Breast epithelium (tissue), 4 donors: Measurements from ENCODE around the gene SPTBN5. TPM values are rescaled to one million over a fixed set of nuclear protein-coding genes. Genes with fewer than 3 reads are reported as not detected.
A peak's percentile ranks its signal among the peaks of the same experiment; 100 is the strongest.

Source experiments
- DNase-seq, 2 donors: peaks; one replicate each; pipeline ENCODE4 v3.0.0-alpha.2; 2019; ENCODE audit warnings: low spot score in 2 of 2
- H3K27ac ChIP-seq, 2 donors: fragments of 200-600 bp; sonication (generic) in 1 of 2; one replicate each; pipeline ENCODE4 v1.5.1; 2016 to 2019; ENCODE audit warnings: mild to moderate bottlenecking in 1 of 2
- H3K27me3 ChIP-seq, 2 donors: fragments of 200-600 bp; sonication (generic) in 1 of 2; one replicate each; pipeline versions ENCODE4 v1.5.1 to v1.6.0; 2017 to 2019; ENCODE audit warnings: control low read depth in 1 of 2, mild to moderate bottlenecking in 1 of 2
- H3K36me3 ChIP-seq: fragments of 200-600 bp; one replicate; pipeline ENCODE4 v1.5.1; 2019
- H3K4me1 ChIP-seq, 2 donors: fragments of 200-600 bp; sonication (generic); one replicate each; pipeline ENCODE4 v1.5.1; 2016 to 2019; ENCODE audit warnings: control low read depth in 1 of 2
- H3K4me3 ChIP-seq, 3 donors: fragments of 200-600 bp; sonication (generic); 1 replicate in 2 of 3; 2 replicates in 1 of 3; pipeline ENCODE4 v1.5.1; 2016 to 2019; ENCODE audit warnings: mild to moderate bottlenecking in 3 of 3, moderate library complexity in 2 of 3
- H3K9me3 ChIP-seq, 2 donors: fragments of 200-600 bp; sonication (generic) in 1 of 2; one replicate each; pipeline ENCODE4 v1.5.1; 2016 to 2019; ENCODE audit warnings: control low read depth in 1 of 2
- POLR2A ChIP-seq: fragments of 450-650 bp; IDR thresholded peaks from one replicate; pipeline ENCODE4 v1.6.1; 2016; ENCODE audit warnings: antibody characterized with exemption, mild to moderate bottlenecking, moderate library complexity
- POLR2AphosphoS5 ChIP-seq, 3 donors: sonication (generic); formaldehyde crosslinking; IDR thresholded peaks; one replicate each; pipeline ENCODE4 v1.6.1; 2017; ENCODE audit warnings: antibody characterized with exemption in 3 of 3
- intact Hi-C: fragments of 100-400 bp; cut with DNase I; formaldehyde crosslinking; loops from one replicate; pipeline ENCODE4 v1.15.1; 2023; ENCODE audit warnings: low total_unique reads
- total RNA-seq, 3 donors: library from RNA; depleted of rRNA; stranded (reverse); fragments of >200 nt; gene quantifications; one replicate each; pipeline ENCODE4 v1.1.0, GENCODE V29; 2016
- TF ChIP-seq, protein P1 (sequence below), 3 donors: fragments of 450-650 bp; IDR thresholded peaks; one replicate each; pipeline ENCODE4 v1.5.1; 2016 to 2017; ENCODE audit warnings: antibody characterized with exemption in 3 of 3, mild to moderate bottlenecking in 3 of 3, moderate library complexity in 3 of 3

Gene SPTBN5
- total RNA-seq, 3 donors from 2014 or later = 0.16 to 2.3 (median 2.0) TPM

DNA sequence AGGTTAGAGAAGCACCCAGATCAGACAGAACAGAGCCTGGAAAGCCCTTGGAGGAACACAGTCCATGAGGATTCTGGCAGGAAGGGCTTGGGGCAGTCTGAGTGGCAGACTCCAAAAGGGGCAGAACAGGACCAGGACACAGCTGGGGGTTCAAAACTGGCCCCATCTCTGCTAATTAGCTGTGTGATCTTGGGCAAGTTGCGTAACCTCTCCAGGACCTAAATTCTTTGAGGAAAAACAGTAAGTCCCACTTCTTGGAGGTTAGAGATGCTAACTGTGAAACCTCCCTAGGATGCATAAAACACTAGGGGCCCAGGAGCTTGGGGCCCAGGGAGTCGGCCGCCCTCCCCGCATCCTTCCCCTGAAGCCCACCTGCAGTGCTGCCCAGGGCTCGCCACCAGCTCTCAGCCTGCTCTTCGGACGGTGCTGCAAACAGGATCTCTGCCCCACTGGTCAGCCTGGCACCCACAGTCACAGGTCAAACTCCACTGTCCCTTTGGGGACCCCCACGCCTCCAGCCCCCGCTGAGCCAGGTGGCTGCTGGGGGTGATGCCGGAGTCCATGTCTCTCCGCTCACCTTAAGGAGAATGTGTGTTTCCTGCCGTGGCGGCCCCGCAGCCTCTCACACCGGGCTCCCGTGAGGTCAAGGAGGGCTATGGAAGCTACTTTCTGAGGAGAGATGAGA, 43.2 kb downstream of the SPTBN5 start:
- DNase-seq = no peak
- Histone ChIP-seq H3K36me3 (peaks cover 15% of the 10 kb centered on the region), H3K4me1 (peaks cover 0 to 8% of the 10 kb centered on the region in 2 donors), H3K27ac (peak overlapping the region; percentile 48 to 69), H3K4me3 (no peak overlapping the region), H3K9me3 (no peaks in the 10 kb centered on the region), H3K27me3 (no peaks in the 10 kb centered on the region)
- intact Hi-C loops = no loop called here
- TF ChIP-seq, protein P1, sequence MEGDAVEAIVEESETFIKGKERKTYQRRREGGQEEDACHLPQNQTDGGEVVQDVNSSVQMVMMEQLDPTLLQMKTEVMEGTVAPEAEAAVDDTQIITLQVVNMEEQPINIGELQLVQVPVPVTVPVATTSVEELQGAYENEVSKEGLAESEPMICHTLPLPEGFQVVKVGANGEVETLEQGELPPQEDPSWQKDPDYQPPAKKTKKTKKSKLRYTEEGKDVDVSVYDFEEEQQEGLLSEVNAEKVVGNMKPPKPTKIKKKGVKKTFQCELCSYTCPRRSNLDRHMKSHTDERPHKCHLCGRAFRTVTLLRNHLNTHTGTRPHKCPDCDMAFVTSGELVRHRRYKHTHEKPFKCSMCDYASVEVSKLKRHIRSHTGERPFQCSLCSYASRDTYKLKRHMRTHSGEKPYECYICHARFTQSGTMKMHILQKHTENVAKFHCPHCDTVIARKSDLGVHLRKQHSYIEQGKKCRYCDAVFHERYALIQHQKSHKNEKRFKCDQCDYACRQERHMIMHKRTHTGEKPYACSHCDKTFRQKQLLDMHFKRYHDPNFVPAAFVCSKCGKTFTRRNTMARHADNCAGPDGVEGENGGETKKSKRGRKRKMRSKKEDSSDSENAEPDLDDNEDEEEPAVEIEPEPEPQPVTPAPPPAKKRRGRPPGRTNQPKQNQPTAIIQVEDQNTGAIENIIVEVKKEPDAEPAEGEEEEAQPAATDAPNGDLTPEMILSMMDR (IDR thresholded peaks at IDR 0.05) = no peak
- TF ChIP-seq POLR2A (no peak), POLR2AphosphoS5 (IDR thresholded peaks at IDR 0.05) (no peak)

DNA sequence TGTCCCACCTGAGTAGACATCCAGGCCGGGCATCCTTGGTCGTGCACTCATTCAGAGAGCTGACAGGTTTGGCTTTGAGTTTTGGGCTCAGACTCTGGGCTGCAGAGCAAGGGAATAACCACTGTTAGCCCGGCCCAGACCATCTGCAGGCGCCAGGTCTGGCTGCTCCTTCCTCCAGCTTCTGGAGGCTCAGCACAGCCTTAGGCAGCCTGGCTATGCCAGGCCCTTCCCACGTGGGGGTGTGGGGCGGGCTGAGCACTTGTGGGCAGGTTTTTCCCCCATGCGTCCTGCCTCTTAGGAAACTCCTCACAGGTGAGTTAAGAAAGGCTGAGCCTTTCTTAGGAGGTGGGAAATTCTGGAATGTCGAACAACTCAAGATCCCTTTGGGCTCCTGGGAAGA, 44.0 kb downstream of the SPTBN5 start:
- intact Hi-C loops = no loop called here
- H3K27ac ChIP-seq = peak overlapping the region; percentile 48 to 69

DNA sequence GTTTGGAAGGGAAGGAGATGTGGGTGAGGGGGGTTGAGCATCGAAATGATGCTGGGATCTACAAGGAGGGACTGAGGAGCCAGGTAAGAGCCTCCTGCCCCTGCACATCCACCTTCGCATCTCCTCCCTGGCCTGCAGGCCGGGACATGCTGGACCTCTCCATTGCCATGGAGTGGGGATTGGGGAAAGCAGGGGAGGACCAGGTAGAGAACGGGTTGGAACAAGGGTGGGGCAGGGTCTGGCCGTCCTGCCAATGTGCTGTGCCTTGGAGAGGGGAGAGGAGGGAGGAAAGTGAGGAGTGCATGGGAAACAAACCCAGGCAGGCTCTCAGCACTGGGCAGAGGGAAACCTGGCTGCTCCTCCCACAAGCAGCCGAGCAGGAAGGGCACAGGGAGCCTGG, 44.6 kb downstream of the SPTBN5 start:
- no peak for DNase-seq
- H3K27ac ChIP-seq = peak overlapping the region; percentile 48 to 69
- no peak overlapping the region for H3K4me3 ChIP-seq
- no peaks in the 10 kb centered on the region for H3K27me3 ChIP-seq
- peaks cover 15% of the 10 kb centered on the region for H3K36me3 ChIP-seq
- no peaks in the 10 kb centered on the region for H3K9me3 ChIP-seq
- intact Hi-C loops = no loop called here
- TF ChIP-seq, protein P1 (IDR thresholded peaks at IDR 0.05) = no peak
- TF ChIP-seq POLR2A (no peak), POLR2AphosphoS5 (IDR thresholded peaks at IDR 0.05) (no peak)
- H3K4me1 ChIP-seq = peaks cover 0 to 8% of the 10 kb centered on the region in 2 donors

More for the DNA sequence above, 44.0 kb downstream of the SPTBN5 start:
- no peak overlapping the region for H3K4me3 ChIP-seq
- H3K4me1 ChIP-seq = peaks cover 0 to 8% of the 10 kb centered on the region in 2 donors
- peaks cover 15% of the 10 kb centered on the region for H3K36me3 ChIP-seq
- TF ChIP-seq POLR2A (no peak), POLR2AphosphoS5 (IDR thresholded peaks at IDR 0.05) (no peak)
- TF ChIP-seq, protein P1 (IDR thresholded peaks at IDR 0.05) = no peak
- H3K27me3 ChIP-seq = no peaks in the 10 kb centered on the region
- H3K9me3 ChIP-seq = no peaks in the 10 kb centered on the region
- DNase-seq = peak; percentile 81 to 83

DNA sequence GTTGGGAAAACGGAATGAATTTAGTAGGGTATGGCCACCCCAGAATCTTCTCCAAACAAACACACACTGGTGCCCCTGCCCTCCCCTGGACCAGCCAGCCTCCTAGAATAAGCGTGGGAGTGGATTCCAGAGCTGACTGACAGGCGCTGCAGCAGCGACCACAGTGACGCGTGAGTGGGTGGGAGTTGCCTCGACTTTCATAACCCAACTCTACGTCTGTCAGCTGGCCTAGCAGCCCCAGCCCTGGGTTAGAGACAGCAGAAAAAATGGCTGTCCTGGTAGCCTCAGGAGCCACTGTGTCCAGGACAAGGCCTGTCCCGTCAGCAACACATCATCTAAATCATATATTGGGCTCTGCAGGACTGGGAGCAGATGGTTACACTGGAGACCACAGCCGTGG, 45.2 kb downstream of the SPTBN5 start:
- H3K27me3 ChIP-seq = no peaks in the 10 kb centered on the region
- H3K36me3 ChIP-seq = peaks cover 15% of the 10 kb centered on the region
- peaks cover 0 to 8% of the 10 kb centered on the region in 2 donors for H3K4me1 ChIP-seq
- TF ChIP-seq POLR2AphosphoS5 (IDR thresholded peaks at IDR 0.05) (no peak), POLR2A (no peak)
- TF ChIP-seq, protein P1 (IDR thresholded peaks at IDR 0.05) = no peak
- H3K9me3 ChIP-seq = no peaks in the 10 kb centered on the region
- no peak overlapping the region for H3K4me3 ChIP-seq
- no peak for DNase-seq
- intact Hi-C loops = no loop called here
- no peak overlapping the region for H3K27ac ChIP-seq

DNA sequence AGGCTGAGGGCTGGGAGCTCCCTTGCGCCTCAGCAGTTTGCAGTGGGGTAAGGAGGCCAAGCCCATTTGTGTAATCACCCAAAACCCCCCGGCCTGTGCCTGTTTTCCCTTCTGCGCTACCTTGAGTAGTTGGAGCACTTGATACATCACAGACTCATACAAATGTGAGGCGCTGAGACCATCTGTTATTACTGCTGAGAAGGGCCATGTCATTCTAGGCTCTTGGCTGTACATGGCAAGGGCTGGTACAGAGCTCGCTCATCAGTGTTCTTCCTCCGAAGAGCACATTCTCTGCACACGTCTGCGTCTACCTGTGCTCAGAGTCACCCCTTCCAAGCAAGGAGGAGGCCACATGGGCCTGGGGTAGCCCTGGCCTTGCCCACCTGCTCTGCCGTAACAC, 45.9 kb downstream of the SPTBN5 start:
- no peak for DNase-seq
- intact Hi-C loops = no loop called here
- Histone ChIP-seq H3K27ac (no peak overlapping the region), H3K27me3 (no peaks in the 10 kb centered on the region), H3K36me3 (peaks cover 15% of the 10 kb centered on the region), H3K4me1 (peaks cover 0 to 8% of the 10 kb centered on the region in 2 donors), H3K4me3 (no peak overlapping the region), H3K9me3 (no peaks in the 10 kb centered on the region)
- TF ChIP-seq POLR2A = no peak
